SK-N-SH (cell line): ENCODE measurements around the gene GTF2I. TPM values are rescaled to one million over a fixed set of nuclear protein-coding genes. Genes with fewer than 3 reads are reported as not detected.

ENCODE experiments used
- CTCF ChIA-PET: fragments of 300-600, 350-600 bp; formaldehyde crosslinking; extraction: SDS; loops from one replicate; lab custom pipeline; 2021; lab: Yijun Ruan, JAX
- POLR2A ChIA-PET: fragments of 350-600 bp; sonication (Branson Sonifier 250); formaldehyde crosslinking; extraction: SDS; loops from one replicate; lab custom pipeline; 2020; ENCODE audit warnings: antibody characterized with exemption, inconsistent platforms; lab: Yijun Ruan, JAX
- DNase-seq: peaks from one replicate; pipeline ENCODE4 v3.0.0; 2012
- H2AFZ ChIP-seq: fragments of 200-600 bp; sonication (generic); 2 replicates; pipeline ENCODE4 v1.8.1; 2016; ENCODE audit warnings: antibody characterized with exemption, mild to moderate bottlenecking, low read depth
- H3F3A ChIP-seq: fragments of 200-600 bp; sonication (generic); replicated peaks from 2 replicates; pipeline ENCODE3; 2016; ENCODE audit warnings: antibody characterized with exemption, mild to moderate bottlenecking; ENCODE audit not compliant: insufficient read depth
- H3K27ac ChIP-seq, 2 experiments: fragments of 200-500 bp in 1 of 2; fragments of 200-600 bp in 1 of 2; sonication (Bioruptor generic) in 1 of 2; sonication (generic), shearing (Covaris generic) in 1 of 2; 2 replicates each; pipeline versions ENCODE4 v1.5.1 to v1.6.1; 2014 to 2016; ENCODE audit warnings: low read depth in 2 of 2, inconsistent platforms in 1 of 2, low read length in 1 of 2, mild to moderate bottlenecking in 1 of 2, mixed read lengths in 1 of 2
- H3K27me3 ChIP-seq: fragments of 200-600 bp; sonication (generic), shearing (Covaris generic); 2 replicates; pipeline ENCODE4 v1.6.1; 2016; ENCODE audit warnings: mixed run types; ENCODE audit not compliant: insufficient read depth
- H3K36me3 ChIP-seq, 2 experiments: fragments of 200-500 bp in 1 of 2; fragments of 200-600 bp in 1 of 2; sonication (Bioruptor generic) in 1 of 2; sonication (generic) in 1 of 2; replicated peaks in 1 of 2; 2 replicates each; pipeline versions ENCODE3 to v1.5.1; 2014 to 2016; ENCODE audit warnings: low read length in 1 of 2, mild to moderate bottlenecking in 1 of 2; ENCODE audit not compliant: insufficient read depth in 2 of 2, control insufficient read depth in 1 of 2
- H3K4me1 ChIP-seq, 2 experiments: fragments of 200-500 bp in 1 of 2; fragments of 200-600 bp in 1 of 2; sonication (Bioruptor generic) in 1 of 2; sonication (generic), shearing (Covaris generic) in 1 of 2; 2 replicates each; pipeline versions ENCODE4 v1.5.1 to v1.6.1; 2014 to 2016; ENCODE audit warnings: low read depth in 1 of 2, low read length in 1 of 2, mixed run types in 1 of 2; ENCODE audit not compliant: insufficient read depth in 2 of 2, control insufficient read depth in 1 of 2
- H3K4me2 ChIP-seq: fragments of 200-600 bp; sonication (generic), shearing (Covaris generic); 2 replicates; pipeline ENCODE4 v1.6.1; 2017; ENCODE audit warnings: mixed run types
- H3K4me3 ChIP-seq, 2 experiments: fragments of 200-500 bp in 1 of 2; fragments of 200-600 bp in 1 of 2; sonication (Bioruptor generic) in 1 of 2; sonication (generic), shearing (Covaris generic) in 1 of 2; 2 replicates each; pipeline versions ENCODE4 v1.5.1 to v1.8.1; 2014 to 2016; ENCODE audit warnings: low read depth in 2 of 2, inconsistent platforms in 1 of 2, low read length in 1 of 2, mild to moderate bottlenecking in 1 of 2, mixed read lengths in 1 of 2, moderate library complexity in 1 of 2
- H3K79me2 ChIP-seq: fragments of 200-600 bp; sonication (generic); 2 replicates; pipeline ENCODE4 v1.8.1; 2017; ENCODE audit warnings: mild to moderate bottlenecking; ENCODE audit not compliant: insufficient read depth
- H3K9ac ChIP-seq: fragments of 200-600 bp; sonication (generic); 2 replicates; pipeline ENCODE4 v1.6.1; 2017; ENCODE audit warnings: mixed run types
- H3K9me2 ChIP-seq: fragments of 200-600 bp; sonication (generic); 2 replicates; pipeline ENCODE4 v1.6.1; 2017; ENCODE audit warnings: mixed run types
- H3K9me3 ChIP-seq: fragments of 200-600 bp; sonication (generic); 2 replicates; pipeline ENCODE4 v1.6.1; 2017; ENCODE audit warnings: mixed run types, mild to moderate bottlenecking, moderate library complexity
- H4K20me1 ChIP-seq: fragments of 200-600 bp; sonication (generic); 2 replicates; pipeline ENCODE4 v1.6.1; 2017; ENCODE audit warnings: mild to moderate bottlenecking, mixed run types; ENCODE audit not compliant: insufficient read depth
- CHD2 ChIP-seq: fragments of 150-350 bp; IDR thresholded peaks from 2 replicates; pipeline ENCODE4 v1.6.1; 2018; ENCODE audit warnings: low read length; ENCODE audit not compliant: partially characterized antibody
- ELF1 ChIP-seq: IDR thresholded peaks from 2 replicates; pipeline ENCODE4 v1.4.0; 2012
- EZH2phosphoT487 ChIP-seq: fragments of 200-600 bp; sonication (generic); IDR thresholded peaks from 2 replicates; pipeline ENCODE4 v1.6.1; 2017; ENCODE audit warnings: low read depth, mixed run types, mild to moderate bottlenecking, antibody characterized with exemption, moderate library complexity, borderline replicate concordance
- FOSL2 ChIP-seq: IDR thresholded peaks from 2 replicates; pipeline ENCODE4 v1.4.0; 2012; ENCODE audit warnings: low read depth, mild to moderate bottlenecking, moderate library complexity, borderline replicate concordance
- FOXJ3 ChIP-seq: sonication (generic); formaldehyde crosslinking; IDR thresholded peaks from 2 replicates; pipeline ENCODE4 v1.5.1; 2020; ENCODE audit warnings: mild to moderate bottlenecking, missing genetic modification reagents
- FOXM1 ChIP-seq: IDR thresholded peaks from 2 replicates; pipeline ENCODE4 v1.4.0; 2012; ENCODE audit warnings: low read depth, mild to moderate bottlenecking
- GABPA ChIP-seq: IDR thresholded peaks from 2 replicates; pipeline ENCODE4 v1.4.0; 2012; ENCODE audit warnings: low read depth, mild to moderate bottlenecking
- IRF3 ChIP-seq: fragments of 150-350 bp; IDR thresholded peaks from 2 replicates; pipeline ENCODE4 v1.6.1; 2016; ENCODE audit warnings: mild to moderate bottlenecking, low read depth, low read length
- JUND ChIP-seq: IDR thresholded peaks from 2 replicates; pipeline ENCODE4 v1.4.0; 2012
- NFIC ChIP-seq: IDR thresholded peaks from 2 replicates; pipeline ENCODE4 v1.4.0; 2012; ENCODE audit warnings: borderline replicate concordance
- PBX3 ChIP-seq: IDR thresholded peaks from 2 replicates; pipeline ENCODE4; 2012
- POLR2AphosphoS5 ChIP-seq: IDR thresholded peaks from 2 replicates; pipeline ENCODE4 v1.6.1; 2012; ENCODE audit warnings: low read depth, low read length
- REST ChIP-seq: IDR thresholded peaks from 2 replicates; pipeline ENCODE4 v1.6.1; 2012; ENCODE audit warnings: mild to moderate bottlenecking, low read depth, low read length, moderate library complexity
- SIN3A ChIP-seq: IDR thresholded peaks from 2 replicates; pipeline ENCODE4 v1.6.1; 2012; ENCODE audit warnings: low read depth, mild to moderate bottlenecking, low read length, moderate library complexity, borderline replicate concordance
- TAF1 ChIP-seq: IDR thresholded peaks from 2 replicates; pipeline ENCODE4 v1.6.1; 2012; ENCODE audit warnings: low read depth, mild to moderate bottlenecking, low read length, moderate library complexity, borderline replicate concordance
- USF2 ChIP-seq: fragments of 150-350 bp; IDR thresholded peaks from 2 replicates; pipeline ENCODE4 v1.6.1; 2017; ENCODE audit warnings: antibody characterized with exemption, low read length, low read depth, borderline replicate concordance
- WGBS: methylation state at CpG from one replicate; pipeline ENCODE4 v1.1.6; 2017; ENCODE audit warnings: low lambda C conversion rate; 5-methylcytosine and 5-hydroxymethylcytosine counted together
- polyA plus RNA-seq, 3 experiments: library from polyadenylated mRNA; depleted of rRNA; stranded (reverse); fragments of >200 nt; gene quantifications; 2 replicates each; pipeline ENCODE4 v1.2.3, GENCODE V29; 2012

The GTF2I gene
- polyA plus RNA-seq, 1 of the 3 experiments (the other 2 are of a cell fraction) = 90.5 TPM

GRCh38 chr7:74671602-74672001 lies 14.1 kb downstream of the GTF2I start:
- Histone ChIP-seq H3K4me1 (no peaks in the 10 kb centered on the region), H3K4me2 (no peak overlapping the region), H3K9ac (no peak overlapping the region), H3K4me3 (no peak overlapping the region), H2AFZ (no peak overlapping the region), H3K9me2 (no peaks in the 10 kb centered on the region), H3K36me3 (peaks cover 0 to 40% of the 10 kb centered on the region in 2 experiments), H3K79me2 (peaks cover 100% of the 10 kb centered on the region), H3K9me3 (no peaks in the 10 kb centered on the region), H3K27ac (no peak overlapping the region), H3K27me3 (no peaks in the 10 kb centered on the region), H3F3A (peaks cover 2% of the 10 kb centered on the region), H4K20me1 (peaks cover 100% of the 10 kb centered on the region)
- WGBS = 94% methylated on average over 6 of the region's 6 CpGs
- no peak for DNase-seq
- TF ChIP-seq FOXM1 (no peak), TAF1 (no peak), ELF1 (no peak), FOXJ3 (CRISPR knock-in tag) (no peak), EZH2phosphoT487 (no peak), CHD2 (no peak), SIN3A (no peak), IRF3 (no peak), GABPA (no peak), FOSL2 (no peak), REST (no peak), USF2 (no peak), JUND (no peak), PBX3 (no peak), POLR2AphosphoS5 (no peak), NFIC (no peak)
- ChIA-PET POLR2A (no interaction called here), CTCF (interaction anchor here (0.5 to 1.8 kb wide), 3 partner anchors 10 to 259 kb away, joined by 3 read pairs; no protein-coding TSS in a partner anchor)
